ENCODE measurements around the gene CITED2.

Gene CITED2

DNA sequence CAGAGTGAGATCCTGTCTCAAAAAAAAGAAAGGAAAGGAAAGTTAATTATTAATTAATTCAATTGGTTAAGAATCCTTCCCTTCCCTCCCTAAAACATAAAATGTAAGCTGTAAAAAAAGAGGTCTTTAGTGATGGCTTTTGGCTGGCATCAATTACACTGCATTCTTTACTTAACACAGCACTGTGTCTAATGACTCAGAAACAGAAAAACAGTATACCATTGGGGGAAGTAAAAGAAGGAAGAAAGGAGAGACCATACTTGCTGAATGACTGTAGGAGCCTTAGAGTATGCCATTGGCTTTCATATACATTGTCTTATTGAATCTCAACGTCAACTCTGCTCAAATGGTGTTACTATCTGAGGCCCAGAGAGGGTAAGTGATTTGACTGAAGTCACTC lies 18.3 kb upstream of the CITED2 start:
- peak overlapping the region; percentile 12 for H3K27ac ChIP-seq (ENCODE audit: low read length, poor library complexity, severe bottlenecking)
- H3K4me2 ChIP-seq (ENCODE audit: low read length, poor library complexity, severe bottlenecking), result no peak overlapping the region
- no peak overlapping the region for H3K4ac ChIP-seq (ENCODE audit: low read depth in 1 of 2, low read length in 2 of 2)
- no peak overlapping the region for H2BK15ac ChIP-seq (ENCODE audit: low read depth, poor library complexity, severe bottlenecking)
- no peak overlapping the region for H2AFZ ChIP-seq (ENCODE audit: low read depth, low read length)
- peaks cover 3% of the 10 kb centered on the region for H3K4me1 ChIP-seq (ENCODE audit: control insufficient read depth, insufficient read depth, low read depth, low read length)
- WGBS, result 88% methylated on average over 1 of the region's 1 CpG
- no peak overlapping the region for H4K91ac ChIP-seq (ENCODE audit: low read length)
- H3K27me3 ChIP-seq (ENCODE audit: control insufficient read depth in 1 of 2, insufficient read depth in 1 of 2, low read length in 2 of 2), result no peaks in the 10 kb centered on the region
- H3K9me3 ChIP-seq (ENCODE audit: control insufficient read depth, low read length), result no peaks in the 10 kb centered on the region
- no peak for DNase-seq
- H2AK5ac ChIP-seq (ENCODE audit: low read length, severe bottlenecking), result peak overlapping the region; percentile 80
- H3K14ac ChIP-seq (ENCODE audit: low read length in 2 of 2), result no peak overlapping the region
- H2BK120ac ChIP-seq (ENCODE audit: low read depth, low read length), result no peak overlapping the region
- H2BK5ac ChIP-seq (ENCODE audit: low read depth, low read length, poor library complexity, severe bottlenecking), result peak overlapping the region; percentile 57
- no peak overlapping the region for H2BK12ac ChIP-seq (ENCODE audit: low read length in 2 of 2)
- H3K4me3 ChIP-seq (ENCODE audit: insufficient read depth in 1 of 2, low read depth in 1 of 2, low read length in 2 of 2), result no peak overlapping the region
- H3K23ac ChIP-seq (ENCODE audit: low read length in 2 of 2), result no peak overlapping the region
- H4K8ac ChIP-seq (ENCODE audit: low read length), result no peak overlapping the region
- no peak overlapping the region for H3K9ac ChIP-seq (ENCODE audit: low read length)
- no peak overlapping the region for H3K18ac ChIP-seq (ENCODE audit: low read depth in 1 of 2, low read length in 2 of 2)
- H3K79me1 ChIP-seq (replicated peaks; ENCODE audit: low read length, poor library complexity, severe bottlenecking), result no peaks in the 10 kb centered on the region
- H3K36me3 ChIP-seq (ENCODE audit: control insufficient read depth in 1 of 2, insufficient read depth in 2 of 2, low read depth in 1 of 2, low read length in 2 of 2), result no peaks in the 10 kb centered on the region

GRCh38 chr6:139391709-139392108 lies 17.3 kb upstream of the CITED2 start:
- no peak for DNase-seq
- Histone ChIP-seq H4K91ac (ENCODE audit: low read length) (no peak overlapping the region), H2BK12ac (ENCODE audit: low read length in 2 of 2) (no peak overlapping the region), H3K14ac (ENCODE audit: low read length in 2 of 2) (no peak overlapping the region), H2BK5ac (ENCODE audit: low read depth, low read length, poor library complexity, severe bottlenecking) (no peak overlapping the region), H3K4me3 (ENCODE audit: insufficient read depth in 1 of 2, low read depth in 1 of 2, low read length in 2 of 2) (no peak overlapping the region), H3K36me3 (ENCODE audit: control insufficient read depth in 1 of 2, insufficient read depth in 2 of 2, low read depth in 1 of 2, low read length in 2 of 2) (no peaks in the 10 kb centered on the region), H3K9ac (ENCODE audit: low read length) (no peak overlapping the region), H2AFZ (ENCODE audit: low read depth, low read length) (no peak overlapping the region), H3K23ac (ENCODE audit: low read length in 2 of 2) (no peak overlapping the region), H2AK5ac (ENCODE audit: low read length, severe bottlenecking) (no peak overlapping the region), H3K9me3 (ENCODE audit: control insufficient read depth, low read length) (no peaks in the 10 kb centered on the region), H4K8ac (ENCODE audit: low read length) (no peak overlapping the region), H3K4me2 (ENCODE audit: low read length, poor library complexity, severe bottlenecking) (no peak overlapping the region), H3K4ac (ENCODE audit: low read depth in 1 of 2, low read length in 2 of 2) (no peak overlapping the region), H2BK15ac (ENCODE audit: low read depth, poor library complexity, severe bottlenecking) (no peak overlapping the region), H3K18ac (ENCODE audit: low read depth in 1 of 2, low read length in 2 of 2) (peak overlapping the region in 1 of 2 experiments; percentile 5), H3K4me1 (ENCODE audit: control insufficient read depth, insufficient read depth, low read depth, low read length) (peaks cover 3% of the 10 kb centered on the region), H3K79me1 (replicated peaks; ENCODE audit: low read length, poor library complexity, severe bottlenecking) (no peaks in the 10 kb centered on the region), H2BK120ac (ENCODE audit: low read depth, low read length) (no peak overlapping the region), H3K27ac (ENCODE audit: low read length, poor library complexity, severe bottlenecking) (no peak overlapping the region), H3K27me3 (ENCODE audit: control insufficient read depth in 1 of 2, insufficient read depth in 1 of 2, low read length in 2 of 2) (no peaks in the 10 kb centered on the region)
- WGBS, result 98% methylated on average over 3 of the region's 3 CpGs

DNA sequence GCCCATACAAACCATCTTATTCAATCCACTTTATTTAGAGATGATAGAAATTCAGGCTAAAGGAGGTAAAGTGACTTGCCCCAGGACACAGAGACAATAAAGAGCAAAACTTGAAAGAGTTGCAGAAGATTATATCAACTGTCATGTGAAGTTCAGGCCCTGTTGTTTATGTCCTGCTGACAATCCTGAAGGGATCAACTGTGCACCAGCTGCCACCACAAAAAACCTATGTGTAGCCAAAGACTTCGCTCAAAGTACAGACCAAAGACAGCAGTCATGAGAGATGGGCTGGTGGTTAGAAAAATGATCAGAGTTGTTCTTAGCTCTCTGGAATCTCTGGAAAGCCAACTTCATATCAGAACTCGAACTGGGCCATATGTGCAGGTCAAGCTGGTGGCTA lies 16.0 kb upstream of the CITED2 start:
- WGBS, result 87% methylated on average over 2 of the region's 2 CpGs
- no peak overlapping the region for H3K18ac ChIP-seq (ENCODE audit: low read depth in 1 of 2, low read length in 2 of 2)
- peaks cover 3% of the 10 kb centered on the region for H3K4me1 ChIP-seq (ENCODE audit: control insufficient read depth, insufficient read depth, low read depth, low read length)
- H3K9me3 ChIP-seq (ENCODE audit: control insufficient read depth, low read length), result no peaks in the 10 kb centered on the region
- H3K9ac ChIP-seq (ENCODE audit: low read length), result no peak overlapping the region
- no peak overlapping the region for H2BK5ac ChIP-seq (ENCODE audit: low read depth, low read length, poor library complexity, severe bottlenecking)
- H4K91ac ChIP-seq (ENCODE audit: low read length), result no peak overlapping the region
- H3K23ac ChIP-seq (ENCODE audit: low read length in 2 of 2), result no peak overlapping the region
- H3K4me3 ChIP-seq (ENCODE audit: insufficient read depth in 1 of 2, low read depth in 1 of 2, low read length in 2 of 2), result no peak overlapping the region
- no peak overlapping the region for H2AFZ ChIP-seq (ENCODE audit: low read depth, low read length)
- H3K36me3 ChIP-seq (ENCODE audit: control insufficient read depth in 1 of 2, insufficient read depth in 2 of 2, low read depth in 1 of 2, low read length in 2 of 2), result no peaks in the 10 kb centered on the region
- no peak overlapping the region for H4K8ac ChIP-seq (ENCODE audit: low read length)
- no peak overlapping the region for H3K27ac ChIP-seq (ENCODE audit: low read length, poor library complexity, severe bottlenecking)
- no peak overlapping the region for H2BK15ac ChIP-seq (ENCODE audit: low read depth, poor library complexity, severe bottlenecking)
- DNase-seq, result no peak
- no peak overlapping the region for H2BK12ac ChIP-seq (ENCODE audit: low read length in 2 of 2)
- no peaks in the 10 kb centered on the region for H3K27me3 ChIP-seq (ENCODE audit: control insufficient read depth in 1 of 2, insufficient read depth in 1 of 2, low read length in 2 of 2)
- no peak overlapping the region for H3K14ac ChIP-seq (ENCODE audit: low read length in 2 of 2)
- no peak overlapping the region for H2BK120ac ChIP-seq (ENCODE audit: low read depth, low read length)
- H3K4me2 ChIP-seq (ENCODE audit: low read length, poor library complexity, severe bottlenecking), result no peak overlapping the region
- H3K4ac ChIP-seq (ENCODE audit: low read depth in 1 of 2, low read length in 2 of 2), result no peak overlapping the region
- H3K79me1 ChIP-seq (replicated peaks; ENCODE audit: low read length, poor library complexity, severe bottlenecking), result no peaks in the 10 kb centered on the region
- no peak overlapping the region for H2AK5ac ChIP-seq (ENCODE audit: low read length, severe bottlenecking)

GRCh38 chr6:139388384-139388783 lies 13.9 kb upstream of the CITED2 start:
- 59% methylated on average over 2 of the region's 2 CpGs for WGBS
- DNase-seq, result no peak
- Histone ChIP-seq H3K4me3 (ENCODE audit: insufficient read depth in 1 of 2, low read depth in 1 of 2, low read length in 2 of 2) (no peak overlapping the region), H3K36me3 (ENCODE audit: control insufficient read depth in 1 of 2, insufficient read depth in 2 of 2, low read depth in 1 of 2, low read length in 2 of 2) (no peaks in the 10 kb centered on the region), H3K4ac (ENCODE audit: low read depth in 1 of 2, low read length in 2 of 2) (no peak overlapping the region), H2BK15ac (ENCODE audit: low read depth, poor library complexity, severe bottlenecking) (no peak overlapping the region), H3K4me1 (ENCODE audit: control insufficient read depth, insufficient read depth, low read depth, low read length) (peaks cover 2% of the 10 kb centered on the region), H2BK120ac (ENCODE audit: low read depth, low read length) (no peak overlapping the region), H2BK12ac (ENCODE audit: low read length in 2 of 2) (no peak overlapping the region), H3K14ac (ENCODE audit: low read length in 2 of 2) (no peak overlapping the region), H3K9me3 (ENCODE audit: control insufficient read depth, low read length) (no peaks in the 10 kb centered on the region), H3K27ac (ENCODE audit: low read length, poor library complexity, severe bottlenecking) (no peak overlapping the region), H4K8ac (ENCODE audit: low read length) (no peak overlapping the region), H4K91ac (ENCODE audit: low read length) (no peak overlapping the region), H3K27me3 (ENCODE audit: control insufficient read depth in 1 of 2, insufficient read depth in 1 of 2, low read length in 2 of 2) (no peaks in the 10 kb centered on the region), H2AFZ (ENCODE audit: low read depth, low read length) (no peak overlapping the region), H2AK5ac (ENCODE audit: low read length, severe bottlenecking) (no peak overlapping the region), H3K9ac (ENCODE audit: low read length) (no peak overlapping the region), H3K18ac (ENCODE audit: low read depth in 1 of 2, low read length in 2 of 2) (no peak overlapping the region), H3K23ac (ENCODE audit: low read length in 2 of 2) (no peak overlapping the region), H2BK5ac (ENCODE audit: low read depth, low read length, poor library complexity, severe bottlenecking) (no peak overlapping the region), H3K79me1 (replicated peaks; ENCODE audit: low read length, poor library complexity, severe bottlenecking) (no peaks in the 10 kb centered on the region), H3K4me2 (ENCODE audit: low read length, poor library complexity, severe bottlenecking) (no peak overlapping the region)
